Mesothelial cell of epicardium (in vitro differentiated cells): Measurements from ENCODE around the gene SLC23A2. TPM values are rescaled to one million over a fixed set of nuclear protein-coding genes. Genes with fewer than 3 reads are reported as not detected.

Experiments
- DNase-seq, 2 experiments: peaks; one replicate each; pipeline ENCODE4 v3.0.0; 2021; ENCODE audit warnings: low spot score in 2 of 2; ENCODE audit not compliant: unreplicated experiment in 2 of 2
- H3K27ac Mint-ChIP-seq: 2 replicates; pipeline ENCODE4 v1.8.0; 2021; ENCODE audit warnings: mixed read lengths
- H3K27me3 Mint-ChIP-seq: 2 replicates; pipeline ENCODE4 v1.8.0; 2021; ENCODE audit warnings: low read depth, mixed read lengths
- H3K36me3 Mint-ChIP-seq: 2 replicates; pipeline ENCODE4 v1.8.0; 2021; ENCODE audit warnings: mixed read lengths
- H3K4me1 Mint-ChIP-seq: 2 replicates; pipeline ENCODE4 v1.8.0; 2021; ENCODE audit warnings: mixed read lengths
- H3K4me3 Mint-ChIP-seq: 2 replicates; pipeline ENCODE4 v1.8.0; 2021; ENCODE audit warnings: mild to moderate bottlenecking, moderate library complexity, mixed read lengths
- H3K9me3 Mint-ChIP-seq: 2 replicates; pipeline ENCODE4 v1.8.0; 2021; ENCODE audit warnings: mixed read lengths
- CTCF ChIP-seq: fragments of 200-600 bp; sonication (generic); IDR thresholded peaks from one replicate; pipeline ENCODE4 v1.5.0; 2021; ENCODE audit warnings: antibody characterized with exemption; ENCODE audit not compliant: unreplicated experiment
- total RNA-seq: library from RNA; stranded (reverse); gene quantifications from 3 replicates; pipeline ENCODE4 v1.2.1, GENCODE V29; 2021

Gene SLC23A2
- total RNA-seq, 1 donor from 2014 or later, result 33.7 TPM

GRCh38 chr20:4829514-4830215 lies 171.6 kb downstream of the SLC23A2 start:
- Mint-ChIP-seq H3K27me3 (no peaks in the 10 kb centered on the region), H3K4me1 (peaks cover 2% of the 10 kb centered on the region), H3K27ac (no peak overlapping the region), H3K36me3 (no peaks in the 10 kb centered on the region), H3K9me3 (peaks cover 7% of the 10 kb centered on the region), H3K4me3 (no peak overlapping the region)
- no peak for DNase-seq
- no peak for TF ChIP-seq CTCF

- H3K27ac Mint-ChIP-seq, result no peak overlapping the region
- peaks cover 9% of the 10 kb centered on the region for H3K4me1 Mint-ChIP-seq
- TF ChIP-seq CTCF, result no peak
- DNase-seq, result no peak
- H3K36me3 Mint-ChIP-seq, result no peaks in the 10 kb centered on the region
- H3K9me3 Mint-ChIP-seq, result peaks cover 7% of the 10 kb centered on the region
- H3K4me3 Mint-ChIP-seq, result no peak overlapping the region
- H3K27me3 Mint-ChIP-seq, result no peaks in the 10 kb centered on the region
These were observed 172.3 kb downstream of the SLC23A2 start for GRCh38 chr20:4828830-4829513.

GRCh38 chr20:4821590-4821989 lies 179.7 kb downstream of the SLC23A2 start:
- no peak for DNase-seq
- no peak for TF ChIP-seq CTCF
- no peak overlapping the region for H3K4me3 Mint-ChIP-seq
- H3K4me1 Mint-ChIP-seq, result peaks cover 20% of the 10 kb centered on the region
- H3K27me3 Mint-ChIP-seq, result peaks cover 16% of the 10 kb centered on the region
- H3K9me3 Mint-ChIP-seq, result peaks cover 6% of the 10 kb centered on the region
- H3K36me3 Mint-ChIP-seq, result no peaks in the 10 kb centered on the region
- no peak overlapping the region for H3K27ac Mint-ChIP-seq

GRCh38 chr20:4820806-4821518 lies 180.3 kb downstream of the SLC23A2 start:
- no peak for TF ChIP-seq CTCF
- H3K27ac Mint-ChIP-seq, result no peak overlapping the region
- H3K4me3 Mint-ChIP-seq, result no peak overlapping the region
- H3K4me1 Mint-ChIP-seq, result peaks cover 20% of the 10 kb centered on the region
- no peak for DNase-seq
- H3K27me3 Mint-ChIP-seq, result peaks cover 16% of the 10 kb centered on the region
- H3K9me3 Mint-ChIP-seq, result peaks cover 6% of the 10 kb centered on the region
- no peaks in the 10 kb centered on the region for H3K36me3 Mint-ChIP-seq

- Mint-ChIP-seq H3K27me3 (peaks cover 16% of the 10 kb centered on the region), H3K4me3 (no peak overlapping the region), H3K4me1 (peaks cover 20% of the 10 kb centered on the region), H3K27ac (no peak overlapping the region), H3K36me3 (no peaks in the 10 kb centered on the region), H3K9me3 (peaks cover 6% of the 10 kb centered on the region)
- DNase-seq, result no peak
- no peak for TF ChIP-seq CTCF
These were observed 181.4 kb downstream of the SLC23A2 start for GRCh38 chr20:4819901-4820300.
